DND-41 (cell line): ENCODE data around the gene SMU1.

Source experiments
- CTCF ChIP-seq: IDR thresholded peaks from 2 replicates; pipeline ENCODE4 v1.5.1; 2012; ENCODE audit warnings: borderline replicate concordance, low read length, moderate library complexity, mild to moderate bottlenecking; ENCODE audit not compliant: poor library complexity, severe bottlenecking; ENCODE audit errors: extremely low read depth
- EZH2 ChIP-seq: IDR thresholded peaks from 3 replicates; pipeline ENCODE4 v1.6.1; 2012; ENCODE audit warnings: borderline replicate concordance, low read depth, mild to moderate bottlenecking, moderate library complexity, low read length, inconsistent platforms; ENCODE audit not compliant: severe bottlenecking

DNA sequence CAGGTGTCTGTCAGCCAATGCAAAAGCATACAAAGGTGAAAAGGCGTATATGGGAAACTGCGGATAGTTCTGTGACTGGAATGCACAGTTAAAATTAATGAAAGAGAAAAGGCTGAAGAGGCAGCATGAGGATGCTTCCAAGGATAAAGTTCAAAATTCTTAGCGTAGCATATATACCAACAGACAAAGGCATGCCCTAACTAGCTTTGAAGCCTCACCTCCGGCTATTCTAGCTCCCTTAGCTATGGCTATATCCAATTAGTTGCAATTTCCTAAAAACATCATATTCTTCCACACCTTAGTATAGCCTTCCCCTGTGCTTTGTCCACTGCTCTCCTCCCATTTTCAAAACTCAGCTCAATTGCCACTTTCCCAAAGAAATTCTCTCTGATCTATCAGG lies 52.8 kb downstream of the SMU1 start:
- TF ChIP-seq EZH2 (no peak), CTCF (no peak)
